Activated CD4-positive, alpha-beta memory T cell treated with anti-CD3 and anti-CD28 coated beads for 36 hours (primary cell): ENCODE results near the gene CHD5. TPM values are rescaled to one million over a fixed set of nuclear protein-coding genes. Genes with fewer than 3 reads are reported as not detected.

Experiments used
- CTCF ChIA-PET: fragments of 350-600 bp; sonication (Branson Sonifier 250); formaldehyde crosslinking; loops from one replicate; lab custom pipeline; 2021; ENCODE audit warnings: antibody characterized with exemption, inconsistent platforms; lab: Charles Lee
- POLR2A ChIA-PET: fragments of 350-600 bp; sonication (Branson Sonifier 250); formaldehyde crosslinking; loops from one replicate; lab custom pipeline; 2021; ENCODE audit warnings: antibody characterized with exemption; lab: Charles Lee
- DNase-seq: peaks from one replicate; pipeline ENCODE4 v3.0.0-alpha.2; 2020
- H3K27ac Mint-ChIP-seq: one replicate; pipeline ENCODE4 v1.8.0; 2021; ENCODE audit warnings: mixed read lengths
- H3K27me3 Mint-ChIP-seq: one replicate; pipeline ENCODE4 v1.8.0; 2021; ENCODE audit warnings: mixed read lengths
- H3K36me3 Mint-ChIP-seq: one replicate; pipeline ENCODE4 v1.8.0; 2021; ENCODE audit warnings: mixed read lengths
- H3K4me1 Mint-ChIP-seq: one replicate; pipeline ENCODE4 v1.8.0; 2021; ENCODE audit warnings: low read depth, mixed read lengths
- H3K4me3 Mint-ChIP-seq: one replicate; pipeline ENCODE4 v1.8.0; 2021; ENCODE audit warnings: mild to moderate bottlenecking, mixed read lengths
- H3K9me3 Mint-ChIP-seq: one replicate; pipeline ENCODE4 v1.8.0; 2021; ENCODE audit warnings: mixed read lengths
- intact Hi-C: fragments of 100-400 bp; cut with micrococcal nuclease; formaldehyde crosslinking; loops from one replicate; pipeline ENCODE4 v1.15.1; 2023
- total RNA-seq, 2 experiments: library from RNA; stranded (reverse); gene quantifications; one replicate each; pipeline ENCODE4 v1.2.3, GENCODE V29; 2021

Gene CHD5
- total RNA-seq, 2 experiments from 2014 or later, result 0.38 to 0.51 TPM

DNA sequence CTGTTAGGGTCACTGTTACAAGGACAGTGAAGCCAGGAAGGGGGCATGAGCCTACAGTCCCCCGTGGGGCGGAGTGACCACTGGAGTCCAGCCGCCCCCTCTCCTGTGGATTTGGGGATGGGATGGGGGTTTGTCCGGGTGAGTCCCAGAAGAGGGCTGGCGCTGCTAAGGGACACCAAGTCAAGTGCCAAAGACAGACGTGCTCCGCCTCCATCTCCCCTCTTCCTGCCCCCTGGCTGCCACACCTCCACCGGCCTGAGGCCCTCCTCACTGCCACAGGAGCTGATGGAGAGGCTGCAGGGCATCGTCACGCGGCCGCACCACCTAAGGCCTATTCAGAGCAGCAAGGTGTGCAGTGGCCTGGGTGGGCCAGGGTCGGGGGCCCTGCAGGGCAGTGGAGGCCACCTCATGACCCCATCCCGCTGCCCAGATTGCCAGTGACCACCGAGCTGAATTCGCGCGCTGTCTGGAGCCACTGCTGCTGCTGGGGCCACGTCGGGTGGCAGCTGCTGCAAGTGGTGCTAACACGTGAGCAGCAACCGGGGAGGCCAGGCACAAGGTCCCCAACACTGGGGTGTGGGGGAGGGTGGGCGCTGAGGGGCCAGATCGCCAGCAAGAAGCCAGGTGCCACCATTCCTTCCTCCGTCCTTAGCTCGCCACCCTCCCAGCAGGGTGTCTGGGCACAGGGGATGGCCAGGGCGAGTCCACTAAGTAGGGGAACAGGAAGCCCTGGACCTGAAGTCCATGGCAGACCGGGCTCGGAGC lies 30.7 kb upstream of the CHD5 start:
- no peak for DNase-seq
- no peak overlapping the region for H3K27ac Mint-ChIP-seq
- no peaks in the 10 kb centered on the region for H3K9me3 Mint-ChIP-seq
- peaks cover 5% of the 10 kb centered on the region for H3K36me3 Mint-ChIP-seq
- peaks cover 13% of the 10 kb centered on the region for H3K27me3 Mint-ChIP-seq
- CTCF ChIA-PET, result interaction anchor here (0.9 kb wide), 1 partner anchor 28 kb away, joined by 3 read pairs; no protein-coding TSS in a partner anchor
- POLR2A ChIA-PET, result interaction anchor here (1.1 kb wide), 1 partner anchor 25 kb away, joined by 3 read pairs; the partner anchor contains the start of gene ICMT
- H3K4me3 Mint-ChIP-seq, result no peak overlapping the region
- intact Hi-C loops, result no loop called here
- H3K4me1 Mint-ChIP-seq, result peaks cover 8% of the 10 kb centered on the region

GRCh38 chr1:6209661-6210580 lies 29.8 kb upstream of the CHD5 start:
- H3K27me3 Mint-ChIP-seq, result peaks cover 13% of the 10 kb centered on the region
- peaks cover 11% of the 10 kb centered on the region for H3K4me1 Mint-ChIP-seq
- peaks cover 5% of the 10 kb centered on the region for H3K36me3 Mint-ChIP-seq
- no peak overlapping the region for H3K27ac Mint-ChIP-seq
- H3K9me3 Mint-ChIP-seq, result no peaks in the 10 kb centered on the region
- peak; percentile 38 for DNase-seq
- ChIA-PET CTCF (interaction anchor here (0.9 to 1.4 kb wide), 2 partner anchors 10 to 29 kb away, joined by 3 read pairs; no protein-coding TSS in a partner anchor), POLR2A (interaction anchor here (1.1 kb wide), 1 partner anchor 25 kb away, joined by 3 read pairs; the partner anchor contains the start of gene ICMT)
- intact Hi-C loops, result loop anchor here (2.0 kb wide), 1 partner anchor 35 kb away; the partner anchor contains the start of gene HES3
- peak overlapping the region; percentile 3 for H3K4me3 Mint-ChIP-seq

- Mint-ChIP-seq H3K27ac (no peak overlapping the region), H3K27me3 (peaks cover 13% of the 10 kb centered on the region), H3K4me3 (peak overlapping the region; percentile 51), H3K9me3 (no peaks in the 10 kb centered on the region), H3K36me3 (peaks cover 5% of the 10 kb centered on the region), H3K4me1 (peaks cover 14% of the 10 kb centered on the region)
- POLR2A ChIA-PET, result interaction anchor here (1.1 kb wide), 1 partner anchor 26 kb away, joined by 3 read pairs; the partner anchor contains the start of gene ICMT
- CTCF ChIA-PET, result interaction anchor here (0.7 to 1.4 kb wide), 4 partner anchors 9 to 39 kb away, joined by 3 to 5 read pairs (median 3); no protein-coding TSS in a partner anchor
- peak; percentile 42 for DNase-seq
- intact Hi-C loops, result loop anchor here (2.0 kb wide), 1 partner anchor 36 kb away; the partner anchor contains the start of gene HES3
These were observed 28.9 kb upstream of the CHD5 start for GRCh38 chr1:6208723-6209660.

DNA sequence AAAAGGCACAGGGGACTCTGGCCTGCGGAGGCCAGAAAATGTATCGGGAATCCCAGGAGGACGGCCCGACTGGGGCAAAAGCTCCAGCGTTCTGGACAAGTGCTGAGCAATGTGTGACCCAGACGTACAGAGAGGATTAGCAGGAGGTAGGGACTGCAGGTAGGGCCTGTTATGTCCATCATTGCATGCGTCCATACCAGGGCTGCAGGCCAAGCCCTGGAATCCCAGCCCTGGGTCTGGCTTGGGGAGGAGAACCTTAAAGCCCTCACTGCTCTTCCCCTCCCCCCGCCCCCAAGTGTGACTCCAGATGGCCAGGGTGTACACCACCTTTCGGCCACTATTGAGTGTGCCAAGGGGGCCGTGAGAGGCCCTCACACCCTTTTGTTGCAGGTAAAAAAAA lies 27.8 kb upstream of the CHD5 start:
- intact Hi-C loops, result loop anchor here (2.0 kb wide), 1 partner anchor 37 kb away; the partner anchor contains the start of gene HES3
- H3K27ac Mint-ChIP-seq, result no peak overlapping the region
- peaks cover 13% of the 10 kb centered on the region for H3K27me3 Mint-ChIP-seq
- DNase-seq, result no peak
- ChIA-PET POLR2A (no interaction called here), CTCF (interaction anchor here (0.7 to 2.0 kb wide), 5 partner anchors 14 to 40 kb away, joined by 3 to 12 read pairs (median 3); partner anchors contain the start of gene HES3)
- no peak overlapping the region for H3K4me3 Mint-ChIP-seq
- H3K4me1 Mint-ChIP-seq, result peaks cover 14% of the 10 kb centered on the region
- peaks cover 4% of the 10 kb centered on the region for H3K36me3 Mint-ChIP-seq
- no peaks in the 10 kb centered on the region for H3K9me3 Mint-ChIP-seq

DNA sequence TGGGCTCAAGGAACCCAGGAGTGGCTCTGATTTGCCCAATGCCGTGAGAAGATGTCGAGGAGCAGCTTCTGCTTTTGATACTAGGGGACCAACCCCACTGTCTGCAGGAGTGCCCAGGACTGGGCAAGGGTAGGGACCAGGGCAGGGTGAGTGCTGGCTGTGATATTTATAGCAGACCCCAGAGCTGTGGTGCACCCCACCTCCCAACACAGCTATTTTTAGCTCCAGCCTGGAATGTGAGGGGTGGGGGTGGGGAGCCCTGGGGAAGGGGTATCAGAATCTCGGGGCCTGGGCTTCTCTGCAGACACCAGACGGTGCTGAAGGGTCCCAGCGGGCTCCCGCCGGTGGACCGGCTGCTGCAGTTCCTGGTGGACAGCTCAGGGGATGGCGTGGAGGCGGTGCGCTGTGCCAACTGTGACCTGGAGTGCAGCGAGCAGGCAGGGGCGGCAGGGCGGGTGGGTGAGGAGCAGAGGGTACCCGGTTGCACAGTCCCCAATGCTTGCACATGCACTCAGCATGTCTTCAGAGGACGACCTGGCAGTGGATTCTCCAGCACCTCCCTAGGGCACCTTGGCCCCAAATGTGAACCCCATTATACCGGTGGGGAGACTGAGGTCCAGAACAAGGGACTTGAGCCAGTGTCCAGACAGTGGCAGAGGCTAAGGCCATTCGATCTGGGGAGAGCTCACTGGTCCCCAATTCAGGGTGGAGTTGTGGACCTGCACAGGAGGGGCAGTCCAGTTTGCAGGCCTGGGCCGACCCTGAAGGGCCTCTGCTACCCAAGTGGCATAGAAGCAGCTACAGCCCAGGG lies 27.2 kb upstream of the CHD5 start:
- DNase-seq, result no peak
- H3K36me3 Mint-ChIP-seq, result peaks cover 4% of the 10 kb centered on the region
- peak overlapping the region; percentile 75 for H3K4me3 Mint-ChIP-seq
- CTCF ChIA-PET, result interaction anchor here (1.0 to 3.5 kb wide), 9 partner anchors 10 to 185 kb away, joined by 3 to 16 read pairs (median 5); partner anchors contain the start of gene HES3
- H3K27ac Mint-ChIP-seq, result no peak overlapping the region
- H3K4me1 Mint-ChIP-seq, result peaks cover 14% of the 10 kb centered on the region
- peaks cover 13% of the 10 kb centered on the region for H3K27me3 Mint-ChIP-seq
- H3K9me3 Mint-ChIP-seq, result no peaks in the 10 kb centered on the region
- POLR2A ChIA-PET, result interaction anchor here (1.0 to 3.2 kb wide), 4 partner anchors 9 to 37 kb away, joined by 3 to 16 read pairs (median 3); partner anchors contain the start of gene ICMT
- intact Hi-C loops, result no loop called here

DNA sequence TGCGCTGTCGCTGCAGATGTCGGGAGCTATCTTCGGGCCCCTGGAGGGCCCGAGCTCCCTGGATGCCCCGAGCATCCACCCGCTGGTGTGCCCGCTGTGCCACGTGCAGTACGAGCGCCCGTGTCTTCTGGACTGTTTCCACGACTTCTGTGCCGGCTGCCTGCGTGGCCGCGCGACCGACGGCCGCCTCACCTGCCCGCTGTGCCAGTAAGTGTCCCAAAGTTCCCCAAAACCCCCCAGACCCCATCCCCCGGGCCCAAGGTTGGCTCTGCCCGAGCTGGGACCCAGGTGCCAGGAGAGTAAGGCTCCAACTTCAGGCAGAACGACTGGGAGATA lies 26.4 kb upstream of the CHD5 start:
- intact Hi-C loops, result no loop called here
- DNase-seq, result no peak
- POLR2A ChIA-PET, result interaction anchor here (1.0 to 3.2 kb wide), 4 partner anchors 8 to 38 kb away, joined by 3 to 16 read pairs (median 3); partner anchors contain the start of gene ICMT
- peaks cover 4% of the 10 kb centered on the region for H3K36me3 Mint-ChIP-seq
- no peak overlapping the region for H3K27ac Mint-ChIP-seq
- peak overlapping the region; percentile 75 for H3K4me3 Mint-ChIP-seq
- H3K9me3 Mint-ChIP-seq, result no peaks in the 10 kb centered on the region
- H3K4me1 Mint-ChIP-seq, result peaks cover 14% of the 10 kb centered on the region
- H3K27me3 Mint-ChIP-seq, result peaks cover 13% of the 10 kb centered on the region
- CTCF ChIA-PET, result interaction anchor here (0.9 to 3.5 kb wide), 11 partner anchors 9 to 185 kb away, joined by 3 to 16 read pairs (median 4); partner anchors contain the start of genes HES3 and ICMT

DNA sequence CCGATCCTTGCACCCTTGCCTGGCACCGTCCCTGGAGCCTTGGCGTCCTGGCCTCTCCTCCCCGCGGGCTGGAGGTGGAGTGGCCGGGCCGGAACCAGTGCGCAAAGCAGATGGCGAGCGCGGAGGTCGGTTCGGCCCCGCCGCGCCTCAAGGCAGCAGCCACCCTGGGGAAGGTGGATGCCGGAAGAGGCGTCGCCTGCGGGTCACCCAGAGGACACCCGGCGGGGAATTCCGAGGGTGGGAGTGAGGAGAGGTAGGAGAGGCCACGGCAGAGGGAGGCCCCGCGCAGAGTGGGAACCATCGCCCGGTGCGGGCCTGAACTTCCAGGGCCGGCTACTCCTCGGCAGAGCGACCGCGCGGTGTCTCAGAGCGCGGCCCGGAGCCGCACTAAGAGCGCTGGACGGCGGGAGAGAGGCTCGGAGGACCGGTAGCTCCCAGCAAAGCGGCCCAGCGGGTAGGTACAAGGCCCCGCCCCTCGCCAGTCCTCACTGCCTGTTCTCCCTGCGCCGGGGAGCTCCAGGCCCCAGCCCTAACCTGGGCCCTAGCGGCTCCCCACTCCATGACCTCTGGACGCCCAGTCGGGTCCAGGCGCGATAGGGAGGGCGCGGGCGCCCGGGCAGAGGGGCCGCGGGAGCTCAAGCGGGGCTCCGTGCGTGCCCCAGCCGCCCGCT lies 25.9 kb upstream of the CHD5 start, which contains the start of gene RNF207:
Gene RNF207, plus strand, starts transcription at position 271 of the 671 bp plus-strand sequence. CDS start 417 bp downstream, outside the sequence.
- DNase-seq, result peak; percentile 80
- Mint-ChIP-seq H3K9me3 (no peaks in the 10 kb centered on the region), H3K4me3 (peak within 1 kb of the TSS; percentile 75), H3K4me1 (peaks cover 14% of the 10 kb centered on the region), H3K27me3 (peaks cover 13% of the 10 kb centered on the region), H3K36me3 (peaks cover 4% of the 10 kb centered on the region), H3K27ac (peak within 1 kb of the TSS; percentile 64)
- POLR2A ChIA-PET, result interaction anchor here (1.0 to 3.2 kb wide), 3 partner anchors 27 to 39 kb away, joined by 3 to 16 read pairs (median 3); partner anchors contain the start of gene ICMT
- intact Hi-C loops, result no loop called here
- CTCF ChIA-PET, result interaction anchor here (0.9 to 3.5 kb wide), 10 partner anchors 9 to 186 kb away, joined by 3 to 16 read pairs (median 6); partner anchors contain the start of genes HES3 and ICMT

DNA sequence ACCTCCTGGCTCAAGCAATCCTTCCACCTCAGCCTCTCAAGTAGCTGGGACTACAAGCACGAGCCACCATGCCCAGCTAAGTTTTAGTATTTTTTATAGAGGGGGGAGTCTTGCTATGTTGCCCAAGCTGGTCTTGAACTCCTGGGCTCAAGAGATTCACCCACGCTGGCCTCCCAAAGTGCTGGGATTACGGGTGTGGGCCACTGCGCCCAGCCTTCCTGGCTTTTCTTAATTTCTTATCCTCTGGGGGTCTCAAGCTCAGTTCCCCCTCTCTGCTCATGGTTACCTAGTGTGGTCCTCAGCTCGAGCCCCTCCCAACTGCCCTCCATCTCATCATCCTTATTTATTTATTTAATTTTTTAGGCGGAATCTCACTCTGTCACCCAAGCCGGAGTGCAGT lies 22.1 kb upstream of the CHD5 start:
- no peak overlapping the region for H3K4me3 Mint-ChIP-seq
- no peak for DNase-seq
- H3K4me1 Mint-ChIP-seq, result peaks cover 37% of the 10 kb centered on the region
- H3K9me3 Mint-ChIP-seq, result no peaks in the 10 kb centered on the region
- CTCF ChIA-PET, result interaction anchor here (1.5 to 1.9 kb wide), 3 partner anchors 17 to 221 kb away, joined by 3 to 6 read pairs (median 4); no protein-coding TSS in a partner anchor
- intact Hi-C loops, result no loop called here
- H3K27ac Mint-ChIP-seq, result no peak overlapping the region
- POLR2A ChIA-PET, result interaction anchor here (0.9 kb wide), 1 partner anchor 23 kb away, joined by 3 read pairs; no protein-coding TSS in a partner anchor
- H3K27me3 Mint-ChIP-seq, result peaks cover 3% of the 10 kb centered on the region
- H3K36me3 Mint-ChIP-seq, result peaks cover 16% of the 10 kb centered on the region

- Mint-ChIP-seq H3K9me3 (no peaks in the 10 kb centered on the region), H3K36me3 (peaks cover 29% of the 10 kb centered on the region), H3K27me3 (no peaks in the 10 kb centered on the region), H3K4me1 (peaks cover 45% of the 10 kb centered on the region), H3K27ac (peak overlapping the region; percentile 91), H3K4me3 (peak overlapping the region; percentile 90)
- ChIA-PET CTCF (interaction anchor here (0.6 to 3.8 kb wide), 5 partner anchors 9 to 446 kb away, joined by 3 to 17 read pairs (median 3); partner anchors contain the start of gene ICMT), POLR2A (interaction anchor here (0.9 to 1.4 kb wide), 3 partner anchors 43 to 192 kb away, joined by 3 read pairs; partner anchors contain the start of gene HES3)
- DNase-seq, result no peak
- intact Hi-C loops, result no loop called here
These were observed 20.2 kb upstream of the CHD5 start for GRCh38 chr1:6200188-6200809.
